NCI-H345 (cell line): ENCODE data around the gene CST8.
"Not testable (repeated sequence)": the region's sequence is repeated elsewhere in the genome, so short reads cannot be mapped to it uniquely, and the experiment has no call there.

ENCODE experiments used
- DNase-seq: peaks from one replicate; lab custom pipeline; 2025; lab: John Stamatoyannopoulos, UW

The CST8 gene

GRCh38 chr20:23490817-23491216 is at the start of gene CST8:
Gene CST8, plus strand, starts transcription at chr20:23491117. Its CDS starts 551 bp downstream, at chr20:23491668.
- no peak for DNase-seq

- peak; percentile 83 for DNase-seq
These were observed 49.0 kb upstream of the CST8 start for GRCh38 chr20:23441850-23442313.

GRCh38 chr20:23442436-23442835 is 48.5 kb upstream of the CST8 start:
- DNase-seq, result no peak

DNA sequence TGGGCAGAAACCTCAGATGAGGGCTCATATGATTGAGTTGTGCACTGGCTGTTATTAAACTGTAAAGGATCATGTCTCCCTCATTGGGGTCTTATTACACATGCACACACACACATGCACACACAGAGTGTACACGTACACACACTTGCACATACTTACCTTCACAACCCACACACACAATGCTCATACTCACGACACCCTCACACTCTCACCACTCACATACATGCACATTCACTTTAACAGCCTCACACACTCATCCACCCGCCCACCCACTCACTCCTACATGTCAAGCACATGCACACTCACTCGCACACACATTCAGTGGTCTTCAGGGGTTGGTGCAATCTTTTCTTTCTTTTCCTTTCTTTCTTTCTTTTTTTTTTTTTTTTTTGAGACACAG is 46.1 kb upstream of the CST8 start:
- no peak for DNase-seq

DNA sequence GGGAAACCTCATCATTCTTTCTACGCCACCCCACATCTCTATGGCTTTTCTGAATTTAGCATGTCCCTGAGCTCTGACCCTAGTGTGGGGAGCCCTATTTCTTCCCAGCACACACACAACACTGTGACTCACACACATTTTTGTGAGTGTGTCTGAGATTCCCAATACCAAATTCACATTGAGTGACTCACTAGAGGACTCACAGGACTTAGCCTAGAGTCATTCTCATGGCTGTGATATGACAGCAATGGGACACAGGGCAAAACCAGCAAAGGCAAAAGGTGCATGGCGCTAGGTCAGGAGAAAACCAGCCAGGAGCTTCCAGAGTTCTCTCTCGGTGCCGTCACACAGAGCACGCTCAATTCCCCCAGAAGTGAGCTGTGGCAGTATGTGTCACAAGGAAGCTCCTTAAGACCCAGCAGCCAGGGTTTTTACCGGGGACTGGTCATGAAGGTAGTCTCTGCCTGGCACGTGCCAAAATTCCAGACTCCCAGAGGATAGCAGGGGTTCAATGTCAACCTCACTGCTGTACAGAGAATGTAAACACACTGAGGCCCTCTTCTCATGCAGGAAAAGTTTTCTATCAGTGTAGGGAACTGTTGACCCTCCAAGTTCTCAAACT is 45.2 kb upstream of the CST8 start:
- no peak for DNase-seq

DNA sequence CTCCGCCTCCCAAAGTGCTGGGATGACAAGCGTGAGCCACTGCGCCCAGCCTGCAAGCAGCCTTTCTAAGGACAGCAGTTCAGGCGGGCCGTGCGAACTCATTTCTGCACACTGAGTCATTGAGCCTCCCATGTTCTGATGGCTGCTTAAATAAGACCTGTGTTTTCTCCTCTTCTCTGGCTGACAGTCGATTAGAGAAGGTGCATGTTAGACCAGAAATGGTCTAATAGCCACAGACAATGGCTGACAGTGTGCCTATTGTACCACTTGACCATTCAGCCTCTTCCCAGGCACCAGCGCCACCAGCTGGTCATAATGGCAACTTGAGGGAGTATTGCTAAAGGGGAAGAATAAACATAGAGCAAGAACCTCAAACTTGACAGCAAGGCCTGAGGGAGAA is 44.4 kb upstream of the CST8 start:
- DNase-seq, result no peak

DNA sequence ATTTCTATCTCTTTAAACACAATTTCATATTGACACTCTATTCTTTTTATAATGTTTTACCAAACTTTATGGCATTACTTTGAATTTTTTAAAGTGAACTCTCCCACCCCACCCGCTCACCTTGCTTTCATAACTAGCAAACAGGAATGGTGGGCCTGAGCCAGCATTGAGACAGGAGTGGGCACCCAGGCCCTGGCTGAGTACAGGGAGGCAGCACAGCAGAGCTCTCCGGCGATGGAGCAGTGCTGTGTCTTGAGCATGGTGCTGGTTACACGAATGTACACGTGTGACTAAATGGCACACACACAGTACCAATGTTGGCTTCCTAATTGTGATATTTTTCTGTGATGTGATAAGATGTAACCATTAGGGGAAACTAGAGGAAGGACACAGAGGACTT is 42.8 kb upstream of the CST8 start:
- DNase-seq, result no peak

DNA sequence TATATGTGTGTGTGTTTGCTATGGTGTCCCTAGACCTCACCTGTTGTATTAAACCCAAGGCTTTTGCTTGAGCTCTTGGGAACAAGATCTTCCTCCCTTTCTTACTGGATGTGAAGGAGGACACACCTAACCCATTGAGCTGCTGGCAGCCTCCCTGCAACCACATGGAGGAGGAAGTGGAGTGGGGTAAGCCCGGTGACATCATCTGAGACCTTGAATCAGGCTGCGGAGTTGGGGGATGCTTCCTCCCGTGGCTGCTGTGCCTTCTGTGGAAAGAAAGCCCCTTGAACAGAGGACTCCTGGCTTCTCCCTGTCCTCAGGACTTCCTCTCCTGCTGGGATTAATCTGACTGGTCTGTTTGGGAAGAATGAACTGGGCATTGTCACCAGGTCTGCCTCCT is 41.5 kb upstream of the CST8 start:
- DNase-seq, result no peak

DNA sequence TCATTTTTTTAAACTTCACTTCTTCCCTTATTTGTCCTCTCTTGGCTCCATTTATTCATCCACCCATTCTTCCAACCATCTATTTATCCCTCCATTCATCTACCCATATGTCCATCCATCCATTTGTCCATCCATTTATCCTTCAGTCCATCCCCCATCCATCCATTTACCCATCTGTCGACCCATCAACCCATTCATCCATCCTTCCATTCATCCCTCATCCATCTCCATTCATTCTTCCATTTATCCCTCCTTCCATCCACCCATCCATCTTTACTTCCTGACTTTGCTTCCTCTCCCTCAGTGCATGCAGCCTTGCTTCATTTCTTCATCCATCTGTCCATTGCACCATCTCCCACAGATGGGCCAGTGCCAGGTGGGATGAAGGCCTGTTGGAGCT is 40.0 kb upstream of the CST8 start:
- no peak for DNase-seq

- no peak for DNase-seq
These were observed 38.9 kb upstream of the CST8 start for GRCh38 chr20:23451956-23452487.

GRCh38 chr20:23452776-23453175 is 38.1 kb upstream of the CST8 start, which contains the start of gene CST11:
Gene CST11, minus strand, starts transcription at chr20:23452876. Its CDS starts 65 bp downstream, at chr20:23452811.
- no peak for DNase-seq

GRCh38 chr20:23453549-23454543 is 37.1 kb upstream of the CST8 start:
- DNase-seq, result no peak

DNA sequence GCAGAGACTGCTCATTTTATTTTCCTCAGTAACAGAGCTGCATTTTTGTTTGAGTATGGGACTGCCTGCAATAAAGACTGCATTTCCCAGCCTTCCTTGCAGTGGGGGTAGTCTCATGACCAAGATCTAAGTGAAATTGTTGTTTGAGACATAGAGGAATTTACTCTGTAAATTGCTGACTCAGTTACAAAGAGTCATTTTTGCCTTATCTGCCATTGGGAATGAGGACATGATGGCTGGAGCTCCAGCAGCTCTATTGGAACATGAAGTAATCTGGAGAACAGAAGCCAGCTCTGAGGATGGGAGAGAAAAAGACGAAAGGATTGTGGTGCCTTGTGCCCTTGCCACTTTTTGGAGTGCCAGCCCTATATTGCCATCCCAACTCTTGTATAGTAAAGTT is 36.1 kb upstream of the CST8 start:
- no peak for DNase-seq

DNA sequence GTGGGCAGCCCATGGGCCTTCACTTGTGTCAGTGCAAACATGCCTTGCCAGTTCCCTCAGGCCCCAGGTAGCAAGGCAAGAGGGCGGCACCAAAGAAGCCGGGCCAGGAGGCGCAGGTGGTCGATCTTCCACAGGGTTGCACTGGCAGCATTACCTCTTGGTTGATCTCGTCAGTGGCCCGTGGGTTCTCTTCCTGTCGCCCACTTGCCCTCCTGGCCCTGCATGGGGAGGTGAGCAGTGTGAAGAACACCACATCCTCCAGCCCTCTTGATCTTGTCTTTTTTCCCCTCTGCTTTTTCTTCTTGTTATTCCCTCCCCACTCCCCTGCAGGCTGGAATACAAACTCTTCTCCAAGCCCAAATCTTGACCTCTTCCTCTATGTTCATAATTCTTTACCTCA is 35.3 kb upstream of the CST8 start:
- DNase-seq, result no peak

DNA sequence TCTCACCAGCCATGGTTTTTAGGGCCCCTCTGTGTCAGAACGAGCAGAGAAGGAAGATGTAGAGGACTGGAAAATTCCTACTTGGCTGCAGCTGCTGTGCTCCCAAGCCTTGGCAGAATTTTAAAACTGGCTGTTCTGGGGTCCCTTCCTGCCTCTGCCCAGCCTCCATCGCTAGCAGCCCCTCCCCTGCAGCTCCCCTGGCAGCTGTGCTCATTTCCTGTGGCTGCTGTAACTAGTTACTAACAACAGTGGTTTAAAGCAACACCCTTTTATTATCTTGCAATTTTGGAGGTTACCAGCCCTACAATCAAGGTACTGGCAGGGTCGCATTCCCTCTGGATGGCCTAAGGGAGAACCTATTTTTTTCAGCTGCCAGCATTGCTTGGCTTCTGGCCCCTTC is 34.5 kb upstream of the CST8 start:
- no peak for DNase-seq

DNA sequence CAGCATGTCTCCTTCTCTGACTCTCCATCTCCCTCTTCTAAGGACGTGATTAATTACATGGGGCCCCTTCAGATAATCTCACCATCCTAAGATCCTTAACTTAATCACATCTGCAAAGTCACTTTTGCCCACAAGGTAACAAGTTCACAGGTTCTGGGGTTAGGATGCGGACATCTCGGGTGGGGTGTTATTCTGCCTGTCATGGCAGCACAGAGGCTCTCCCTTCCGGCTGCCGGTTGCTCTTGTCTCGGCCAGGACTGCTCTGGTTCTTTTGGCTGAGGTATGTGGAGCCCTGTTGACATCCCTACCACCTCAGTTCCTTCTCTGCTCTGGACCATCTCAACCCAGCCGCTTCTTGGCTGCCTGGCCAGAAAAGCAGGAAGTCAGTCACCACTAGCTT is 34.0 kb upstream of the CST8 start:
- DNase-seq, result no peak

GRCh38 chr20:23459461-23460150 is 31.3 kb upstream of the CST8 start:
- no peak for DNase-seq

GRCh38 chr20:23461180-23461579 is 29.7 kb upstream of the CST8 start:
- DNase-seq, result no peak

DNA sequence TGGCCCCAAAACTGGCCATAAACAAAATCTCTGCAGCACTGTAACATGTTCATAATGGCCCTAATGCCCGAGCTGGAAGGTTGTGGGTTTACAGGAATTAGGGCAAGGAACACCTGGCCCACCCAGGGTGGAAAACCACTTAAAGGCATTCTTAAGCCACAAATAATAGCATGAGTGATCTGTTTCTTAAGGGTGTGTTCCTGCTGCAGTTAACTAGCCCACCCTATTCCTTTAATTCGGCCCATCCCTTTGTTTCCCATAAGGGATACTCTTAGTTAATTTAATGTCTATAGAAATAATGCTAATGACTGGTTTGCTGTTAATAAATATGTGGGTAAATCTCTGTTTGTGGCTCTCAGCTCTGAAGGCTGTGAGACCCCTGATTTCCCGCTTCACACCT is 24.0 kb upstream of the CST8 start:
- not testable (repeated sequence) for DNase-seq

DNA sequence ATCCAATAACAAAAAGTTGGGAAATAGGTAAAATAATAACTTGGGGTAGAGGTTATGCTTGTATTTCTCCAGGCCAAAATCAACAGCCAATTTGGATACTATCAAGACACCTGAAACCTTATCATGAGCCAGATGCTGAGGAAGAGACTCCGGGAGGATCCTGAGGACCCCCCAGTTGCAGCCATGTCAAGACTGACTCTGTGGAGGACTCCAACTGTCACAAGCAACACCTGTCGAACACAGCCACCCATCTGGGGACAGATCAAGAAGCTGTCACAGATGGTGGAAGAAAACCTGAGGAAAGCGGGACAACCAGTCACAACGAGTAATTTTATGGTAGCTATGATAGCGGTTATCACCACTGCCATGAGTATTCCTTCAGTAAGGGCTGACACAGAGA is 18.6 kb upstream of the CST8 start:
- DNase-seq, result not testable (repeated sequence)

- not testable (repeated sequence) for DNase-seq
These were observed 17.6 kb upstream of the CST8 start for GRCh38 chr20:23473293-23473692.

DNA sequence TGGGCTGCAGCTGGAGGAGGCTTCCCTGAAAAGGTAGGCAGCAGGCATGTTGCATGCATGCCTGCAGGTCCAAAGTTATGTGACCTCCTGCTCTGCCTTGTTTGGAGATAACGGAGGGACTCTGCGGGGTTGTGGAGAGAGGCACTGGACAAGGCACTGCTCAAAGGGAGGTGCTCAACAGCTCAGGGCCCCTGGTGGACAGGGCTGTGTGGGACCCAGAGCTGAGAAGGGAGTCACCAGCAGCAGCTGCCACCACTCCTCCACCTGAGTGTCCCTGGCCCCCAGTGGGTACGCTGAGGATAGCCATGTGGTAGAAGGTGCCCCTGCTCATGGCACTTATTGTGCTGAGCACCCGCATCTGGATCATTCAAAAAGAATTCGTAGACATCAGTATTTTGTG is 15.5 kb upstream of the CST8 start:
- DNase-seq, result no peak
